ENCODE results near the gene KCNC3. TPM values are rescaled to one million over a fixed set of nuclear protein-coding genes. Genes with fewer than 3 reads are reported as not detected.

The KCNC3 gene
- total and polyA plus RNA-seq, 7 donors: 0.36 to 1.6 (median 0.88) TPM; not detected in 3

GRCh38 chr19:50311723-50312635 lies 17.2 kb downstream of the KCNC3 start:
- Histone ChIP-seq H3K4me3 (no peak overlapping the region), H3K36me3 (no peaks in the 10 kb centered on the region), H3K27ac (no peak overlapping the region), H3K9me3 (peaks cover 0 to 5% (median 2%) of the 10 kb centered on the region in 4 donors), H3K4me1 (no peaks in the 10 kb centered on the region), H3K27me3 (peaks cover 30 to 82% (median 66%) of the 10 kb centered on the region in 3 donors)
- no peak for TF ChIP-seq EP300 (IDR thresholded peaks at IDR 0.05)
- no peak for TF ChIP-seq POLR2A (IDR thresholded peaks at IDR 0.05)
- TF ChIP-seq POLR2AphosphoS5 (IDR thresholded peaks at IDR 0.05): no peak
- TF ChIP-seq CTCF (IDR thresholded peaks at IDR 0.05): no peak
- intact Hi-C loops (cut with DNase I): no loop called here
- 5 to 29% methylated on average over 42 of the region's 42 CpGs for WGBS, 2 donors
- no peak for DNase-seq

GRCh38 chr19:50310759-50311465 lies 18.3 kb downstream of the KCNC3 start:
- intact Hi-C loops (cut with DNase I): no loop called here
- H3K4me3 ChIP-seq: no peak overlapping the region
- no peak overlapping the region for H3K27ac ChIP-seq
- H3K27me3 ChIP-seq: peaks cover 30 to 72% (median 58%) of the 10 kb centered on the region in 3 donors
- no peak for TF ChIP-seq CTCF (IDR thresholded peaks at IDR 0.05)
- no peak for TF ChIP-seq POLR2A (IDR thresholded peaks at IDR 0.05)
- no peak for TF ChIP-seq EP300 (IDR thresholded peaks at IDR 0.05)
- TF ChIP-seq POLR2AphosphoS5 (IDR thresholded peaks at IDR 0.05): no peak
- H3K4me1 ChIP-seq: no peaks in the 10 kb centered on the region
- H3K9me3 ChIP-seq: peaks cover 0 to 5% (median 2%) of the 10 kb centered on the region in 4 donors
- whole genome bisulfite sequencing, 2 donors: 50% methylated on average over 10 of the region's 10 CpGs
- no peaks in the 10 kb centered on the region for H3K36me3 ChIP-seq
- DNase-seq: no peak

- Histone ChIP-seq H3K9me3 (peaks cover 0 to 5% (median 2%) of the 10 kb centered on the region in 4 donors), H3K4me3 (no peak overlapping the region), H3K4me1 (no peaks in the 10 kb centered on the region), H3K27ac (no peak overlapping the region), H3K36me3 (no peaks in the 10 kb centered on the region), H3K27me3 (peaks cover 21 to 64% (median 46%) of the 10 kb centered on the region in 3 donors)
- intact Hi-C loops (cut with DNase I): no loop called here
- DNase-seq: no peak
- TF ChIP-seq POLR2A (IDR thresholded peaks at IDR 0.05): no peak
- TF ChIP-seq CTCF (IDR thresholded peaks at IDR 0.05): no peak
- no peak for TF ChIP-seq EP300 (IDR thresholded peaks at IDR 0.05)
- no peak for TF ChIP-seq POLR2AphosphoS5 (IDR thresholded peaks at IDR 0.05)
- WGBS, 2 donors: 61 to 74% methylated on average over 16 of the region's 16 CpGs
Measured at GRCh38 chr19:50309396-50310125, 19.6 kb downstream of the KCNC3 start.

- TF ChIP-seq EP300 (IDR thresholded peaks at IDR 0.05) (no peak), CTCF (IDR thresholded peaks at IDR 0.05) (no peak), POLR2AphosphoS5 (IDR thresholded peaks at IDR 0.05) (no peak), POLR2A (IDR thresholded peaks at IDR 0.05) (no peak)
- H3K4me1 ChIP-seq: no peaks in the 10 kb centered on the region
- intact Hi-C loops (cut with DNase I): no loop called here
- H3K36me3 ChIP-seq: no peaks in the 10 kb centered on the region
- peaks cover 0 to 5% (median 2%) of the 10 kb centered on the region in 4 donors for H3K9me3 ChIP-seq
- H3K4me3 ChIP-seq: no peak overlapping the region
- no peak overlapping the region for H3K27ac ChIP-seq
- WGBS, 2 donors: 92% methylated on average over 21 of the region's 21 CpGs
- DNase-seq: no peak
- peaks cover 16 to 59% (median 40%) of the 10 kb centered on the region in 3 donors for H3K27me3 ChIP-seq
Measured at GRCh38 chr19:50308991-50309390, 20.2 kb downstream of the KCNC3 start.
